ENCODE results near the gene MKKS.

DNA sequence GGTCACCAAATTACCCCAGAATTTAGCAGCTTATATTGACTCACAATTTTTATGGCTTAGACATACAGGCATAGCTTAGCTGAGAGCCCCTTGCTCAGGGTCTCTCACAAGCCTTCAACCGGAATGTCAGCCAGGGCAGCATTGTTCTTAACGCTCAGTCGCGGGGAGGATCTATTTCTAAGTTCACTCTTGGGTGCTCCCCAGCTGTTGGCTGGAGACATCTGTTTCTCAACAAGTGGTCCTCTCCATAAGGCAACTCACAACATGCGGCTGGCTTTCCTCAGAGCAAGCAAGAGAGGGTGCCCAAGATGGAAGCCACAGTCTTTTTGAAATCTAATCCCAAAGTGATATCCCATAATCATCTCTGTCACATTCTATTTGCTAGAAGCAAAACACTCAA lies 47.7 kb upstream of the MKKS start:
- TF ChIP-seq, protein P1, sequence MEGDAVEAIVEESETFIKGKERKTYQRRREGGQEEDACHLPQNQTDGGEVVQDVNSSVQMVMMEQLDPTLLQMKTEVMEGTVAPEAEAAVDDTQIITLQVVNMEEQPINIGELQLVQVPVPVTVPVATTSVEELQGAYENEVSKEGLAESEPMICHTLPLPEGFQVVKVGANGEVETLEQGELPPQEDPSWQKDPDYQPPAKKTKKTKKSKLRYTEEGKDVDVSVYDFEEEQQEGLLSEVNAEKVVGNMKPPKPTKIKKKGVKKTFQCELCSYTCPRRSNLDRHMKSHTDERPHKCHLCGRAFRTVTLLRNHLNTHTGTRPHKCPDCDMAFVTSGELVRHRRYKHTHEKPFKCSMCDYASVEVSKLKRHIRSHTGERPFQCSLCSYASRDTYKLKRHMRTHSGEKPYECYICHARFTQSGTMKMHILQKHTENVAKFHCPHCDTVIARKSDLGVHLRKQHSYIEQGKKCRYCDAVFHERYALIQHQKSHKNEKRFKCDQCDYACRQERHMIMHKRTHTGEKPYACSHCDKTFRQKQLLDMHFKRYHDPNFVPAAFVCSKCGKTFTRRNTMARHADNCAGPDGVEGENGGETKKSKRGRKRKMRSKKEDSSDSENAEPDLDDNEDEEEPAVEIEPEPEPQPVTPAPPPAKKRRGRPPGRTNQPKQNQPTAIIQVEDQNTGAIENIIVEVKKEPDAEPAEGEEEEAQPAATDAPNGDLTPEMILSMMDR (conservative IDR thresholded peaks at IDR 0.05 in 1 of 2, IDR thresholded peaks at IDR 0.05 in 1 of 2; ENCODE audit: extremely low read depth in 1 of 2, insufficient read depth in 1 of 2, low read depth in 1 of 2, low read length in 2 of 2): no peak
- no peak for TF ChIP-seq EZH2 (IDR thresholded peaks at IDR 0.05; ENCODE audit: borderline replicate concordance, low read length)
